Measurements from ENCODE around the gene OR52H1.

The OR52H1 gene

GRCh38 chr11:5531053-5531831 lies 17.1 kb downstream of the OR52H1 start:
- DNase-seq, result no peak

DNA sequence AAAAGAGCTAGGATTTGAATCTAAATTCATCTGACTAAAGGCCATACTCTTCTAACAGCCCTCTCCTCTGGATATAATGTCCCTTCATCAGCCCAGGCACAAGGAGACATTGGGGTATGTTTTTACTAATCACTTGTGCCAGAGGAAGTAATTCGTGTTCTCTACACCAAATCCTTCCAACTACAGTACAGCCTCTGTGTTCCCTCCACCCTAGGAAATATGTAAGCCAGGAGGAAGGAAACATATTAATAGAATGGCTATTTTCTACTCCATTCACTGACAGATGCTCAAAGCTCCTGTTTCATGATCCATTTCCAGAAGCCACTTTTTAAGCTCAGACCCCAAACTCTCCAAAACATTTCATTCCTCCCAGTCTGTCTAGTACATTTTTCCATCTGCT lies 19.8 kb downstream of the OR52H1 start:
- DNase-seq, result no peak

DNA sequence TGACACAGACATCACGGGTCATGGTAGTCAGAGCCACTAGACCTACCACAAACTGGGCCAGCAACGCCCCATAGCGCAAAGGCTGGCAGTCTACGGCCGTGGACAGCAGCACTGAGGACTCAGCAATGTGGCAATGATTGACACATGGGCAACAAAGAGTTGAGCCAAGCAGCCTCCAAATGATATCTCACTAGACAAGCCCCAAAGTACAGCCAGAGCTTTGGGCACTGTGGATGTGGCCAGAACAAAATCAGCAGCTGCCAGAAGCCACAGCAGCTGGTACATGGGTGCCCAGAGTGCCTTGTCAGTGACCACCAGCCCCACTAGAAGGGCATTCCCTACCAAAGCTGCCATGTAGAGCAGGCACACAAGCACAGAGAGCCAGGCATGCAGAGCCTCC lies 20.6 kb downstream of the OR52H1 start:
- no peak for DNase-seq

GRCh38 chr11:5524756-5525155 lies 23.6 kb downstream of the OR52H1 start:
- DNase-seq, result no peak

DNA sequence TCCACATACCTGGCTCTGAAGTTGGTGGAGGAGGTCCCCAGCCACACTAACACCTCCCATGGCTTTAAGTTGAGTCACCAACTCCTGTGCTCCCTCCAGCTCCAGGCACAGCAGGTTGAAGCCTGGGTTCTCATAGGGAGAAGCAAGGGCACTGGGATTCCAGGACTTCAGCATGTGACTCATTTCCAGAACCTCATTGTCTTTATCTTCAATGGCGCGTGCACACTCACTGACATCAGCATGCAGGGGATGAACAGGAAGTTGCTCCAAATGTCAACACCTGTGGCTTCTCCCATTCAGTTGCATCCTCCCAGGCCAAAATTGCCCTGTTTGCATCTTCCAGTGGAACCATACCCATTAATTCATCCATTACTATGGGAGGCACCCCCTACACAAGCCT lies 26.0 kb downstream of the OR52H1 start:
- no peak for DNase-seq

- DNase-seq, result no peak
These were observed 26.8 kb downstream of the OR52H1 start for GRCh38 chr11:5521540-5521939.

DNA sequence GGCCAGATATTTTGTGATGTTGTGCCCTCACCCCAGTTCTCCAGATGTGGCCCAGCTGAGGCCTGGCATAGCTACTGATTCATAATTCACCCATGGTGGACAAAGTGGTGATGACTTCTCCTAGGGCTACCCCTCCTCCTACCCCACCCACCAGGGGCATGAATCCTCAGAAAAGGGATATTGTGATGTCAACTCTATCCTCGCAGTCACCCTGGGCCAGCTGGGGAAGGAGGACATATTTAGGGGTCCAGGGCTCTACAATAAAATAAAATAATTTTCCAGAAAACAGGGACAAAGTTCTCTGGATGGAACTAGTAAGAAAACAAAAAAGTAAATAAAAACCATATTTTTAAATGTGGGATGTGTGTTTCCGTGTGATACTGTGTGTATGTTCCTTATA lies 31.7 kb downstream of the OR52H1 start, which contains the start of gene UBQLNL:
UBQLNL (minus strand) TSS at position 101 of the 400 bp plus-strand sequence. CDS start 258 bp downstream, outside the sequence.
- DNase-seq, result no peak

GRCh38 chr11:5514841-5515240 lies 33.5 kb downstream of the OR52H1 start:
- no peak for DNase-seq

- no peak for DNase-seq
These were observed 38.5 kb downstream of the OR52H1 start, which contains the start of gene UBQLN3 for GRCh38 chr11:5509803-5510202. Gene UBQLN3, minus strand, starts transcription at chr11:5509957. Its CDS starts 399 bp downstream, at chr11:5509558.

DNA sequence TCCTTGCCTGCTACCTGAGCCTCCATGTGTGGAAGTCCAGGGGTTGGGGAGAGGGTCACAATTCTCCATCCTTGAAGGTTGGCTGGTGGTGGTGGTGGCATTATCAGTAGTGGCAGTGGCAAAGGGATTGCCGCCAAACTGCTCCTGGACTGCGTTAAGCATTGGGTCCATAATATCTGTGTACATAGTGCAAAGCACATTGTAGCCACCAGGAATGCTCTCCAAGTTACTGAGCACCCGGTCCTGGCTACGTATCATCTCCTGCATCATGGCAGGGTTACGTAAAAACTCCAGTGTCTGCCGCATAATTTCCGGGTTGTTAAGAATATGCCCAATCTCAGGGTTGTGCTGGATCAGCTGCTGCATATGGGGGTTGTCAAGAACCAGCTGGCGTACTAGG lies 39.7 kb downstream of the OR52H1 start:
- DNase-seq, result no peak

- DNase-seq, result no peak
These were observed 40.4 kb downstream of the OR52H1 start for GRCh38 chr11:5507933-5508305.

DNA sequence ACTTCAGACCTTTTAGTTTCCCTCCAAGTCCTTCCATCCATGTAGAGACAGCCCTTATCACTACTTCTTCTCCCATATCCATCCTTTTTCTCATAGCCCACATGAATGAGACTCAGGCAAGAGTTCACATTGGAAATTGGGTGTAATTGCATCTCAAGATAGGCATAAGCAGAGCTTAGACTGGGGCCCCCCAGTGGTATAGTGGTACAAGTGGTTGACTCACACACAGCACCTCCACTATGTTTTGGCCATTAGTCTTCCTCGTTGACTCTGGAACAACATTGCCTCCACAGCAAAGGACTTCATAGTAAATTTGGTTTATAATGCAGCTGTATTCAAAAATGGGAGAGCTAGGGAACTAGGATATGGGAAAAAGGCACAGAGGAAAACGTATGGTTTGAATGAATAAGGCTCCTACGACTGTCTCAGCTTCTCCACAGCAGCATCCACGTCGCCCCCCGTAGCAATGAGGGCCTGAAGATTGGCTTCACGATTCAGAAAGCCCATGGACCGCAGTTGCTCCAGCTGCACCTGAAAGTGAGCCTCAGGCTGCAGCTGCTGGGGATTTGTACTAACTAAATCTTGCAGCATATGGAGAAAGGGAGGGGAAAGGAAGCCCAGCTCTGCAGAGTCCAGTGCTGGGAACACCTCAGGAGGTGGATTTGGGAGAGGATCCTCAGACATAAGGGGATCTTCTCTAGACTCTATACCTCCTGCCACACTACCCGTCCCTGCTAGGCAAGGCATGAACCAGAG lies 41.0 kb downstream of the OR52H1 start:
- no peak for DNase-seq

GRCh38 chr11:5505363-5506048 lies 42.8 kb downstream of the OR52H1 start:
- no peak for DNase-seq

DNA sequence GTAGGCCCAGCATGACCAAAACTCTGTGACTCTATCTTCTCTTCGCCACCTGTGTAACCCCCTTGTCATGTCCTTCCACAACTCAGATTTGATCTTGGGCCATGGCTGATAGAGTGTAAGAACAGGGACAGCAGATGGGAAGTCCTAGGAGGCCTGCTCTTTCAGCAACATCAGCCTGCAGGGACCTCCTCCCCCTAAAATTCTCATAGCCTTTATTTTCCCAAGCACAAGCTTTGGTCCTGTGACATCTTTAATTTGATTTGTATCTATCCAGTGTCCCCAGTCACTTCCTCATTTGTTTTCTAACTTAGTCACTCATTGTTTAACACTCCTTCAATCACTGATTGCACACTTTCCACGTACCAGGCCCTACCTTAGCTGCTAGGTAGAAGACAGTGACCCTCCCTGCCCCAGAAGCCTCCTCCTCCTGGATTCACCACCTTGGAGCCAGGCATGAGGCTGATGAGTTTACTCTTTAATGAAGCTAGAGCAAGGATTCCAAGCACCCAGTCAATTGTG lies 43.9 kb downstream of the OR52H1 start:
- no peak for DNase-seq

DNA sequence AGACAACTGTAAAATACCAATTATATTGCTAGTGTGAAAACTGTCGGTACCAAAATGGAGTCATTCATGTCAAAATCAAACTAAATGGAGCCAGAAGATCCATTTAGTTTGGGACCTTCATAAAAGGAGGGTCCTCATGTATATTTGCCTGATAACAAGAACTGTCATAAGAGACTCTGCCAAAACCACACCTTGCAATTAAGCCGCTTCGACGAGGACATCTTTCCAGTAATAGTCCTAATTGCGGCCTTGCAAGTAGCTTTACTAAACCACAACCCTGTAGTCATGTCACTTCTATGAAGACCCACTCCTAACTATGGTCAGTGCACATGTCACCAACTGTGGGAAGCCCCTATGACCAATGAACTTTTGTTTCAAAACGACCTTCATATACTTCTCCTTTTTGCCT lies 47.9 kb downstream of the OR52H1 start:
- DNase-seq, result no peak

GRCh38 chr11:5499671-5500070 lies 48.7 kb downstream of the OR52H1 start:
- DNase-seq, result no peak

All from activated CD4-positive, alpha-beta T cell treated with anti-CD3 and anti-CD28 coated beads, Interleukin-2, amount 50 U/mL, for 48 hours (primary cell).